ENCODE data around the gene TTC27.

TTC27 gene

GRCh38 chr2:32743480-32744236, 115.8 kb downstream of the TTC27 start:
- TF ChIP-seq YY1 (IDR thresholded peaks at IDR 0.05; ENCODE audit: insufficient read depth, insufficient read length) (no peak), ZNF274 (IDR thresholded peaks at IDR 0.05; ENCODE audit: low read depth, low read length) (no peak), SUZ12 (IDR thresholded peaks at IDR 0.05; ENCODE audit: extremely low read depth, insufficient read depth, insufficient read length) (no peak)
- H3K27me3 ChIP-seq (ENCODE audit: insufficient read depth, insufficient read length): no peaks in the 10 kb centered on the region
- H3K9ac ChIP-seq (ENCODE audit: insufficient read length, low read depth): no peak overlapping the region
- H3K36me3 ChIP-seq (ENCODE audit: insufficient read depth, insufficient read length, low read length): peaks cover 4% of the 10 kb centered on the region
- no peak for DNase-seq (ENCODE audit: low read depth, low spot score)
- no peak overlapping the region for H3K4me3 ChIP-seq (ENCODE audit: insufficient read length, low read depth)
- H3K9me3 ChIP-seq (ENCODE audit: insufficient read depth, low read length): no peaks in the 10 kb centered on the region
- H3K4me1 ChIP-seq (ENCODE audit: insufficient read depth, insufficient read length): no peaks in the 10 kb centered on the region

DNA sequence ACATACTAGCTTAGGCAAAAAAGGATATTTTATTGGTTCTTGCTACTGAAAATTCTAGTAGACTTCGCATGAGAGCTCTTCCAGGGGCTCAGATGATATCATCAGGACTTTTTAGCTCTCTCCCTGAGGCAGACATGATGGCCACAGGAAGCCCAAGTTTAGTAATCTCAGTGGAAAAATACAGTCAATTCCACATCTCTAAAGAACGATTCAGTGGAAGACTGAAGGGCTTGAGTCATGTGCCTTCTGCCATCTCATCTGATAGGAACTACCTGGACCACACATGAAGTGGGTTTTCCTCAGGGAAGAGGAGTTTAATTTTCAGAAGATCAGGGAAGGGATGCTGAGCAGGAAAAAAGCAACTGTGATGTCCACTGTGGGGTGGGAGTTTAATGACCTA, 117.3 kb downstream of the TTC27 start:
- H3K4me1 ChIP-seq (ENCODE audit: insufficient read depth, insufficient read length): no peaks in the 10 kb centered on the region
- no peak for DNase-seq (ENCODE audit: low read depth, low spot score)
- TF ChIP-seq ZNF274 (IDR thresholded peaks at IDR 0.05; ENCODE audit: low read depth, low read length) (no peak), SUZ12 (IDR thresholded peaks at IDR 0.05; ENCODE audit: extremely low read depth, insufficient read depth, insufficient read length) (no peak), YY1 (IDR thresholded peaks at IDR 0.05; ENCODE audit: insufficient read depth, insufficient read length) (no peak)
- no peak overlapping the region for H3K9ac ChIP-seq (ENCODE audit: insufficient read length, low read depth)
- H3K27me3 ChIP-seq (ENCODE audit: insufficient read depth, insufficient read length): no peaks in the 10 kb centered on the region
- no peaks in the 10 kb centered on the region for H3K9me3 ChIP-seq (ENCODE audit: insufficient read depth, low read length)
- H3K36me3 ChIP-seq (ENCODE audit: insufficient read depth, insufficient read length, low read length): peaks cover 7% of the 10 kb centered on the region
- H3K4me3 ChIP-seq (ENCODE audit: insufficient read length, low read depth): no peak overlapping the region

GRCh38 chr2:32745675-32746074, 117.8 kb downstream of the TTC27 start:
- Histone ChIP-seq H3K4me1 (ENCODE audit: insufficient read depth, insufficient read length) (no peaks in the 10 kb centered on the region), H3K4me3 (ENCODE audit: insufficient read length, low read depth) (no peak overlapping the region), H3K9me3 (ENCODE audit: insufficient read depth, low read length) (no peaks in the 10 kb centered on the region), H3K27me3 (ENCODE audit: insufficient read depth, insufficient read length) (no peaks in the 10 kb centered on the region), H3K36me3 (ENCODE audit: insufficient read depth, insufficient read length, low read length) (peaks cover 7% of the 10 kb centered on the region), H3K9ac (ENCODE audit: insufficient read length, low read depth) (no peak overlapping the region)
- TF ChIP-seq ZNF274 (IDR thresholded peaks at IDR 0.05; ENCODE audit: low read depth, low read length): no peak
- TF ChIP-seq YY1 (IDR thresholded peaks at IDR 0.05; ENCODE audit: insufficient read depth, insufficient read length): no peak
- TF ChIP-seq SUZ12 (IDR thresholded peaks at IDR 0.05; ENCODE audit: extremely low read depth, insufficient read depth, insufficient read length): no peak
- DNase-seq (ENCODE audit: low read depth, low spot score): no peak

GRCh38 chr2:32746669-32747068, 118.8 kb downstream of the TTC27 start:
- H3K9me3 ChIP-seq (ENCODE audit: insufficient read depth, low read length): no peaks in the 10 kb centered on the region
- no peak overlapping the region for H3K4me3 ChIP-seq (ENCODE audit: insufficient read length, low read depth)
- DNase-seq (ENCODE audit: low read depth, low spot score): no peak
- H3K4me1 ChIP-seq (ENCODE audit: insufficient read depth, insufficient read length): no peaks in the 10 kb centered on the region
- H3K36me3 ChIP-seq (ENCODE audit: insufficient read depth, insufficient read length, low read length): peaks cover 7% of the 10 kb centered on the region
- no peak for TF ChIP-seq SUZ12 (IDR thresholded peaks at IDR 0.05; ENCODE audit: extremely low read depth, insufficient read depth, insufficient read length)
- no peak for TF ChIP-seq YY1 (IDR thresholded peaks at IDR 0.05; ENCODE audit: insufficient read depth, insufficient read length)
- TF ChIP-seq ZNF274 (IDR thresholded peaks at IDR 0.05; ENCODE audit: low read depth, low read length): no peak
- no peaks in the 10 kb centered on the region for H3K27me3 ChIP-seq (ENCODE audit: insufficient read depth, insufficient read length)
- no peak overlapping the region for H3K9ac ChIP-seq (ENCODE audit: insufficient read length, low read depth)

- H3K9ac ChIP-seq (ENCODE audit: insufficient read length, low read depth): no peak overlapping the region
These were observed 120.3 kb downstream of the TTC27 start for GRCh38 chr2:32748158-32748557.

GRCh38 chr2:32750880-32751279, 123.0 kb downstream of the TTC27 start:
- no peak for DNase-seq (ENCODE audit: low read depth, low spot score)
- Histone ChIP-seq H3K4me3 (ENCODE audit: insufficient read length, low read depth) (no peak overlapping the region), H3K4me1 (ENCODE audit: insufficient read depth, insufficient read length) (no peaks in the 10 kb centered on the region), H3K27me3 (ENCODE audit: insufficient read depth, insufficient read length) (no peaks in the 10 kb centered on the region), H3K9me3 (ENCODE audit: insufficient read depth, low read length) (peaks cover 6% of the 10 kb centered on the region), H3K36me3 (ENCODE audit: insufficient read depth, insufficient read length, low read length) (peaks cover 7% of the 10 kb centered on the region), H3K9ac (ENCODE audit: insufficient read length, low read depth) (no peak overlapping the region)
- no peak for TF ChIP-seq ZNF274 (IDR thresholded peaks at IDR 0.05; ENCODE audit: low read depth, low read length)
- no peak for TF ChIP-seq SUZ12 (IDR thresholded peaks at IDR 0.05; ENCODE audit: extremely low read depth, insufficient read depth, insufficient read length)
- TF ChIP-seq YY1 (IDR thresholded peaks at IDR 0.05; ENCODE audit: insufficient read depth, insufficient read length): no peak

More at GRCh38 chr2:32748158-32748557, 120.3 kb downstream of the TTC27 start:
- Histone ChIP-seq H3K27me3 (ENCODE audit: insufficient read depth, insufficient read length) (no peaks in the 10 kb centered on the region), H3K4me1 (ENCODE audit: insufficient read depth, insufficient read length) (no peaks in the 10 kb centered on the region), H3K36me3 (ENCODE audit: insufficient read depth, insufficient read length, low read length) (peaks cover 7% of the 10 kb centered on the region), H3K4me3 (ENCODE audit: insufficient read length, low read depth) (no peak overlapping the region), H3K9me3 (ENCODE audit: insufficient read depth, low read length) (no peaks in the 10 kb centered on the region)
- TF ChIP-seq ZNF274 (IDR thresholded peaks at IDR 0.05; ENCODE audit: low read depth, low read length): no peak
- TF ChIP-seq SUZ12 (IDR thresholded peaks at IDR 0.05; ENCODE audit: extremely low read depth, insufficient read depth, insufficient read length): no peak
- TF ChIP-seq YY1 (IDR thresholded peaks at IDR 0.05; ENCODE audit: insufficient read depth, insufficient read length): no peak
- DNase-seq (ENCODE audit: low read depth, low spot score): no peak

DNA sequence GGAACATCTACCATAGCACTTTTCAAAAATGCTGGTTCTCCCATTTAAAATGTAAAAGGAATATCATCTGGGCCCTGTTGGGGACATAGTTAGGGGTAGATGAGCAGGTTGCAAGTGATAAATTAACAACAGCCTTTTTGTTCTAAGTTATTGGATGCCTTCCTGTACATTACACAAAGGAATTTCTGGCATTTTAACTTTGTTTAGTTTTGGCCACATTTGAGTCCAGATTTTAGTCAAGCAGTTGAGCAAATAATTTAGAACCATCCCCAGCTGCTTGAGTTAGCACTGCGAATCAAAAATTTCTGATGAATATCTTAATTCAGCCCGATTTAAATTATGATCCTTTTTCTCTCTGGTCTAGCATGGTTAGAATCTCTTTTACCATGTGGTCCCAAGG, 124.4 kb downstream of the TTC27 start:
- Histone ChIP-seq H3K9ac (ENCODE audit: insufficient read length, low read depth) (no peak overlapping the region), H3K27me3 (ENCODE audit: insufficient read depth, insufficient read length) (no peaks in the 10 kb centered on the region), H3K4me1 (ENCODE audit: insufficient read depth, insufficient read length) (no peaks in the 10 kb centered on the region), H3K36me3 (ENCODE audit: insufficient read depth, insufficient read length, low read length) (peaks cover 4% of the 10 kb centered on the region), H3K4me3 (ENCODE audit: insufficient read length, low read depth) (no peak overlapping the region), H3K9me3 (ENCODE audit: insufficient read depth, low read length) (peaks cover 8% of the 10 kb centered on the region)
- no peak for DNase-seq (ENCODE audit: low read depth, low spot score)
- no peak for TF ChIP-seq YY1 (IDR thresholded peaks at IDR 0.05; ENCODE audit: insufficient read depth, insufficient read length)
- no peak for TF ChIP-seq SUZ12 (IDR thresholded peaks at IDR 0.05; ENCODE audit: extremely low read depth, insufficient read depth, insufficient read length)
- no peak for TF ChIP-seq ZNF274 (IDR thresholded peaks at IDR 0.05; ENCODE audit: low read depth, low read length)

All from NT2/D1 (cell line).